Stimulated activated CD4-positive, alpha-beta T cell treated with anti-CD3 and anti-CD28 coated beads, Interleukin-1b, Interleukin-23, amount 100 ng/mL, for 48 hours (primary cell): ENCODE data around the gene WEE2.
"Not testable (repeated sequence)": the region's sequence is repeated elsewhere in the genome, so short reads cannot be mapped to it uniquely, and the experiment has no call there.

ENCODE experiments used
- DNase-seq: peaks from one replicate; pipeline ENCODE4 v3.0.0-alpha.2; 2020

WEE2 gene

GRCh38 chr7:141715794-141716689, 7.9 kb downstream of the WEE2 start:
- no peak for DNase-seq

- DNase-seq = no peak
These were observed 9.3 kb downstream of the WEE2 start for GRCh38 chr7:141717450-141717849.

DNA sequence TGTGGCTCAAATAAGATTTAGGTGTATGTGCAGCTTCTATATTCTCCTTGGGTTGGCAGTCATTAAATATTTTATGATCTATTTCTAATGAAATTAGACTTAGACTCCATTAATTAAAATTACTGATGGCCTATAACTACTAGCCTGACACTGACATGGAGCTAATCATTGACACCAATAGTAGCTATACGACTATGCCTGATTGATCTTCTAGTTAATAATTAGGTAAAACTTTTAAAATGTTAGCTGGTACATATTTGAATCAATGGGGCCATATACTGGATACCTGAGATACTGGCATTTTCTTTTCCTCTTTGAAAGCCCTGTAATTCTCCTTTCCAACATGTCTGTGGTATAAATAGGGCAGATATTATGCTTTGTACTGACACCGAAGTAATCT, 14.4 kb downstream of the WEE2 start:
- no peak for DNase-seq

DNA sequence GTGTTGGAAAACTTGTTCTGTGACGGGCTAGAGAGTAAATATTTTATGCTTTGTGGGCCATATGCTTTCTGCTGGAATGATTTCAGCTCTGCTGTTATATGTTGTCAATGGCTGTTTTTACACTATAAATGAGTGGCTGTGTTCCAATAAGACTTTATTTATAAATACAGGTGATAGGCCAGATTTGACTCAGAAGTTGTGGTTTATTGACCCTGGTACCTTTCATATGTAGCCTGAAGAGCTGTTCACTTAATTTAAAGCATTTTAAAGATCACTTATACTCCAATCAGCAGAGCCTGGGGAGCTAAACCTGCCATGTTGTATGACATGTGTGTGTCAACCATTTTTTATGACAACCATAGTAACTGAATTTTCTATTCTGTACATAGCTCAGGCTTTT, 20.9 kb downstream of the WEE2 start:
- DNase-seq = no peak

DNA sequence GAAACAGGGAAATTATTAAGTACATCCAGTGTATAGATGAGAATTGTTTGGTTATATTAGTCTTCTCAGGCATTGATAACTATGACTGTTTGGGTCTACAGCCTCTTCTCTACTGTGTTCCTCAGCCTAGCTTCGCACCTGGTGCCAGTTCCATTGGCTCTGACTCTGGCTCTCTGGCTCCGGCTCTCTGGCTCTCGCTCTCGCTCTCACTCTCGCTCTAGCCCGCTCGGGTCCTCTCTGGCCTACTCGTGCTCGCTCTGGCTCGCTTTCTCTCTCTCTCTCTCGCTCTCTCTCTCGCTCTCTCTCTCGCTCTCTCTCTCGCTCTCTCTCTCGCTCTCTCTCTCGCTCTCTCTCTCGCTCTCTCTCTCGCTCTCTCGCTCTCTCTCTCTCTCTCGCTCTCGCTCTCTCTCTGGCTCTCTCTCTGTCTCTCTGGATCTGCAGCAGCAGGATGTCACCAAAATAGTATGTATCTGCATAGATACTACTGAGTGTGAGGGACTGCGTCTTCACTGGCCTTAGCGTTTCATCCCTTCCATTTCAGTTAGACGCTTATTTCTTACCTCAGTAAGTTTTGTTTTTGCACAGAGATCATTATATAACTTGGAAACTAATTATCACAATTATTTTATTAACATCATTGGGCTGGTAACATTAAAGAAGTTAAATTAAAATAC, 23.5 kb downstream of the WEE2 start:
- DNase-seq = no peak

GRCh38 chr7:141737118-141737835, 29.1 kb downstream of the WEE2 start:
- DNase-seq = no peak

DNA sequence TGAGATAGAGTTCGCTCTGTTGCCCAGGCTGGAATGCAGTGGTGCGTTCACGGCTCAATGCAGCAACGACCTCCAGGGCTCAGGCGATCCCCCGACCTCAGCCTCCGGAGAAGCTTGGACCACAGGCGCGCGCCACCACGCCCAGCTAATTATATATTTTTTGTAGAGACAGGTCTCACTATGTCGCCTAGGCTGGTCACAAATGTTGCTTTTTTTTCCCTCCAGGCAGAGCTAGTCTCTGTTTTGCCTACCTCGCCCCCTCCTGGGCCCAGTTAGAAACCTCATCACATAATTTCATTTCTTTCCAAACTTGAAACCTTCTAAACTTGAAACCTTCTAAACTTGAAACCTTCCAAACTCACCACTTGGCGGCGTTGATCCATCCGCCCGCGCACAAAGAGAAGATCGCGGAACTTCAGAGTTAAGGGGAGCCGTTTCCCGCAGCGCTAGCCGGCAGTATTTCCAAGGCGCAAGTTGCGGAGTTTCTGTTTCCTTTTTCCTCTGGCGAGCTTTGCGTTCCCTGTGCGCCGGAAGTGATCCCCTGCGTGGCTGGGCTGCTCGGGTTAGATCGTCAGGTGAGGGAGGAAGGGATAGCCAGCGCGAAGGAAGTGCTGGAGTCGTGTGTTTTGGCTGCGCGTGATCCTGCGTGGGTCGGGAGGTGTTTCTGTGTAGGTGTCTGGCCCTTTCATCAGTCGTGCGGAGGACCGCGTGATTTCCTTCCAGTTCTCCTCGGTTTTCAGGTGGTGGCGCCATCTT, 29.9 kb downstream of the WEE2 start, which contains the start of gene SSBP1:
Gene SSBP1, plus strand, starts transcription at position 523 of the 756 bp plus-strand sequence. CDS start 809 bp downstream, outside the sequence.
- peak; percentile 94 for DNase-seq

DNA sequence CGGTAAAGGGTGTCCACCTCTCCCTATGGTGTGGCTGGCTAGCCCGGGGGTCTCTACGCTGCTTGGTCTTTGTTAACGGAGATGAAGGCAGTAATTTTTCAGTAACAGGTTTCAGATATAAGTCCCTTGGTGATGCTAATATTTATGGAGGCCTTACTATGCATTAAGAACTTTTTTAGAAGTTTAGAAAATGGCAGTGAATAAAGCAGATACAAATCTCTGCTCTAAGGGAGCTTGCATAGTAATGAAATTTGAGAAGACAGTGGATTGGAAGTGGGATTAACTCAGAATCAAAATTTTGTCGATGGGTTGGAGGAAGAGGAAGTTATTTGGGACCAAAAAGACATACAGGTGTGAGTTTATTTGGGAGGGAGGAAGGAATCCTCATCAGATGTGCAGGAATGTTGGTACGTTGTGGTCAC, 30.4 kb downstream of the WEE2 start:
- no peak for DNase-seq

- DNase-seq = no peak
These were observed 31.1 kb downstream of the WEE2 start for GRCh38 chr7:141739250-141739649.

GRCh38 chr7:141742229-141742628, 34.1 kb downstream of the WEE2 start:
- no peak for DNase-seq

DNA sequence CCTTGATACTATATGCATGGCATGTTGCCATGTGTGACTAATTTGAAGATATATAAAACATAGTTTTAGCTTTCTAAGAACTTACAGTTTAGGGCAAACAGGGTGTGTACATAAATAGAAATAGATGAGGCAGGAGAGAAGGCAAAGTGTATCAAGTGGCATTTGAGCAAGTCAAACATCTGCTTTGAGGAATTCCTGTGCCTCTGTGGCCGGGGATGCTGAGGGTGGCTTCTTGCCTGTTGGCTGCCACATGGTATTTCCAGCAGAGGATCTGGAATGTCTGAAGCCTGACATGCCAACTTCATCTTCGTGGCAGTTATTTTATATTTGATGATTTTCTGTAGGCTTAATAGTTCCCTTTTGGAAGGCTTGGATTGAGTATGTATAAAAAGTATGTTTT, 36.0 kb downstream of the WEE2 start:
- no peak for DNase-seq

- no peak for DNase-seq
These were observed 40.2 kb downstream of the WEE2 start for GRCh38 chr7:141748396-141748795.

DNA sequence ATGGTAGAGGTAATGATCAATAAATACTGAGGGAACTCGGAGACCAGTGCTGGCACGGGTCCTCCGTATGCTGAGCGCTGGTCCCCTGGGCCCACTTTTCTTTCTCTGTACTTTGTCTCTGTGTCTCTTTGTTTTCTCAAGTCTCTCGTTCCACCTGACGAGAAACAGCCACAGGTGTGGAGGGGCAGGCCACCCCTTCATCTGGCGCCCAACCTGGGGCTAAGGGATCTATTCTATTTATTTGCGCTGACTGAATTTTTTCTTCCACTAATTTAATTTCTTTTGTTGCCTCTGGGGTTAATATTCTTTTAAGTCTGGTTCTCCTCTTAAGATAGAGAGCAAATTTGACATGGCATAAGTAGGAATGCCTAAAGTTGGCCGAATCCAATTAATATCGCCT, 43.8 kb downstream of the WEE2 start:
- not testable (repeated sequence) for DNase-seq

DNA sequence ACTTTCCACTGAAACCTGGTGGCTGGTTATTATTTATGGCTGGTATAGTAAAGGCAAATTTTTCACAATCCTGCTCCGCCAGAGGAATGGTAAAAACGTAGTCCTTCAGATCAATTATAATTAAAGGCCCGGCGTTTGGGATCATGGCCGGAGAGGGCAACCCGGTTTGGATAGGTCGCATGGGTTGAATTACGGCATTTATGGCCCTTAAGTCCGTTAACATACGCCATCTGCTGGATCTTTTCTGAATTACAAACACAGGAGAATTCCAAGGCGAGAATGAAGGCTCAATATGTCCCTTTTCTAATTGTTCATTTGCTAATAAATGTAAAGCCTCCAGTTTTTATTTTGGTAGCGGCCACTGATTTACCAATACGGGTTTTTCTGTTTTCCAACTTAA, 44.5 kb downstream of the WEE2 start:
- DNase-seq = no peak

- DNase-seq = no peak
These were observed 46.8 kb downstream of the WEE2 start for GRCh38 chr7:141754939-141755338.

- DNase-seq = no peak
These were observed 55.6 kb downstream of the WEE2 start, which contains the start of gene TAS2R3 for GRCh38 chr7:141763797-141764196. TSS of gene TAS2R3 (plus strand) at chr7:141764097. CDS start at chr7:141764159, 62 bp downstream.

- not testable (repeated sequence) for DNase-seq
These were observed 62.0 kb downstream of the WEE2 start for GRCh38 chr7:141770083-141770583.

GRCh38 chr7:141776374-141776773, 68.2 kb downstream of the WEE2 start, which contains the start of gene TAS2R4:
TSS of gene TAS2R4 (plus strand) at chr7:141776674. CDS start at chr7:141778489, 1,815 bp downstream.
- DNase-seq = no peak
